ENCODE data around the gene PRR22.

GRCh38 chr19:5806133-5806489 lies 21.6 kb upstream of the PRR22 start:
- no peak for TF ChIP-seq POLR2A (IDR thresholded peaks at IDR 0.05; ENCODE audit: low read length)
- no peak for TF ChIP-seq GATA1 (IDR thresholded peaks at IDR 0.05; ENCODE audit: low read depth, low read length)
